Lower lobe of right lung (tissue), 2 donors: ENCODE results near the gene SOX10. TPM values are rescaled to one million over a fixed set of nuclear protein-coding genes. Genes with fewer than 3 reads are reported as not detected.

Experiments used
- ATAC-seq, 2 donors: fragments of 200-7000 bp; cut with Tn5 transposase; one replicate each; pipeline ENCODE4 v1.9.1; 2020 to 2022; ENCODE audit warnings: mild to moderate bottlenecking in 2 of 2, moderate library complexity in 2 of 2
- DNase-seq: peaks from one replicate; pipeline ENCODE4 v3.0.0-alpha.2; 2020
- H3K27ac ChIP-seq: fragments of 200-600 bp; one replicate; pipeline ENCODE4 v1.8.0; 2022
- H3K27me3 ChIP-seq: fragments of 200-600 bp; one replicate; pipeline ENCODE4 v1.8.0; 2022; ENCODE audit warnings: low read depth
- H3K36me3 ChIP-seq: fragments of 200-600 bp; one replicate; pipeline ENCODE4 v1.8.0; 2022; ENCODE audit warnings: mild to moderate bottlenecking
- H3K4me1 ChIP-seq: fragments of 200-600 bp; one replicate; pipeline ENCODE4 v1.8.0; 2022
- H3K4me3 ChIP-seq: fragments of 200-600 bp; one replicate; pipeline ENCODE4 v1.8.0; 2022; ENCODE audit warnings: mild to moderate bottlenecking
- H3K9me3 ChIP-seq: fragments of 200-600 bp; one replicate; pipeline ENCODE4 v1.8.0; 2022
- CTCF ChIP-seq: fragments of 200-600 bp; IDR thresholded peaks from one replicate; pipeline ENCODE4 v1.8.0; 2022; ENCODE audit warnings: antibody characterized with exemption, mild to moderate bottlenecking
- intact Hi-C: fragments of 100-400 bp; cut with DNase I; formaldehyde crosslinking; loops from one replicate; pipeline ENCODE4 v1.11.0; 2022
- total RNA-seq: library from RNA; stranded (reverse); fragmentation: NEBNext Ultra II Directional; extraction: Animal tissue kit (Norgen Biotek cat#: 25700); gene quantifications from one replicate; pipeline ENCODE4 v1.2.1, GENCODE V29; 2021
- donor health status: DM: no; HTN: yes; CAD: no; lungs with severe emphysema.

SOX10 gene
- total RNA-seq, 1 donor from 2014 or later, result not detected

DNA sequence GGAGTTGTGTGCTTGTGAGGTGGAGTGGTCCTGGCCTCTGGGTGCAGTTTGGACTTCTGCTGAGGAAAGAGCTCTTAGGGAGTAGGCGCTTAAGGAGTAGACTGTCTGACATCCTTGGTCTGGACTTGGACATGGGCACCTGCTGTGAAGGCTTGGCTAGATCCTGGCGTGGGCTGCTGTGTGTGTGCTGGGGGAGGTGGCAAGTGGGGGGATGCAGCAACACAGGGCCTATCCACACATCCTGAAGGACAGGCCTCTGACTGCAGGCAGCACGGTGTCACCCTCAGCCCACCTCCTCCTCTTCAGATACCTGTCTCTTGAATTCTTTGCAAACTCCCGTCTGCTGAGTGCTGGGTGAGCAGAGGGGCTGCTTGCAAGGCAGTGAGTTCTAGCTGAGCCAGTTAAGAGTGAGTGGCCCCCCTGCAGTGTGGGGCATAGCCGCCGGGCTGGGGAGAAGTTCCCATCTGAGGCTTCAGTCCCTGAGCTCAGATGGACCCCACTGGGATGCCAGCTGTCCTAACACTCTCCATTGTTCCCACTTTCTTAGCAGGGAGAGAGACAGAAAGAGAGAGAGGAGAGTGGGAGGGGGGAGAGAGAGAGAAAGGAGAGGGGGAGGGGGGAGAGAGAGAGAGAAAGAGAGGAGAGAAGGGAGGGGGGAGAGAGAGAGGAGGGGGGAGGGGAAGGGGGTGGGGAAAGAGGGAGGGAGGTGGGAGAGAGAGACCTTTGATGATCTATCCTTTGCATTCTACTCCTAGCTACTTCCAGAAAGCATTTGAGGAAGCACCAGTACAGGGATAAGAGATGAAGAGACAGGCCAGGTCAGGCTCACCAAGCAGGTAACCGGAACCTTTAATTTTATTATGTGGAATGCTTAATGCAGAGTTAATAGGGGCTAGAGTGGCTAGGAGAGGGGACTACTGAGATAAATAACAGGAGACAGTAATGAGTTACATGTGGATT lies 12.6 kb downstream of the SOX10 start:
- Histone ChIP-seq H3K36me3 (peaks cover 35% of the 10 kb centered on the region), H3K27me3 (no peaks in the 10 kb centered on the region), H3K4me1 (no peaks in the 10 kb centered on the region), H3K4me3 (no peak overlapping the region), H3K27ac (no peak overlapping the region), H3K9me3 (no peaks in the 10 kb centered on the region)
- no peak for ATAC-seq
- no peak for TF ChIP-seq CTCF
- no peak for DNase-seq
- intact Hi-C loops, result no loop called here

GRCh38 chr22:37970864-37971263 lies 13.5 kb downstream of the SOX10 start:
- no peak for TF ChIP-seq CTCF
- DNase-seq (no peak), ATAC-seq (no peak)
- Histone ChIP-seq H3K9me3 (no peaks in the 10 kb centered on the region), H3K4me1 (no peaks in the 10 kb centered on the region), H3K4me3 (no peak overlapping the region), H3K36me3 (peaks cover 38% of the 10 kb centered on the region), H3K27ac (no peak overlapping the region), H3K27me3 (no peaks in the 10 kb centered on the region)
- intact Hi-C loops, result no loop called here

- peaks cover 38% of the 10 kb centered on the region for H3K36me3 ChIP-seq
- no peak overlapping the region for H3K4me3 ChIP-seq
- no peaks in the 10 kb centered on the region for H3K27me3 ChIP-seq
- DNase-seq (no peak), ATAC-seq (no peak)
- no peak for TF ChIP-seq CTCF
- intact Hi-C loops, result no loop called here
- no peak overlapping the region for H3K27ac ChIP-seq
- no peaks in the 10 kb centered on the region for H3K9me3 ChIP-seq
- H3K4me1 ChIP-seq, result no peaks in the 10 kb centered on the region
Measured at GRCh38 chr22:37968452-37969251, 15.7 kb downstream of the SOX10 start.

- H3K27me3 ChIP-seq, result no peaks in the 10 kb centered on the region
- H3K4me3 ChIP-seq, result no peak overlapping the region
- peaks cover 42% of the 10 kb centered on the region for H3K36me3 ChIP-seq
- H3K9me3 ChIP-seq, result no peaks in the 10 kb centered on the region
- intact Hi-C loops, result no loop called here
- TF ChIP-seq CTCF, result no peak
- no peak for DNase-seq
- no peak for ATAC-seq
- H3K27ac ChIP-seq, result no peak overlapping the region
- no peaks in the 10 kb centered on the region for H3K4me1 ChIP-seq
Measured at GRCh38 chr22:37967637-37968451, 16.5 kb downstream of the SOX10 start.

GRCh38 chr22:37967147-37967546 lies 17.2 kb downstream of the SOX10 start:
- TF ChIP-seq CTCF, result no peak
- intact Hi-C loops, result no loop called here
- Histone ChIP-seq H3K27ac (no peak overlapping the region), H3K4me1 (no peaks in the 10 kb centered on the region), H3K4me3 (no peak overlapping the region), H3K27me3 (no peaks in the 10 kb centered on the region), H3K9me3 (no peaks in the 10 kb centered on the region), H3K36me3 (peaks cover 47% of the 10 kb centered on the region)
- ATAC-seq, result no peak
- no peak for DNase-seq
